GM23338 (cell line): ENCODE measurements around the gene CASQ2. TPM values are rescaled to one million over a fixed set of nuclear protein-coding genes. Genes with fewer than 3 reads are reported as not detected.

Experiments
- ATAC-seq: fragments of 200-7000 bp; cut with Tn5 transposase; 3 replicates; pipeline ENCODE4 v1.9.1; 2020
- DNase-seq: peaks from one replicate; pipeline ENCODE4 v3.0.0-alpha.2; 2015; ENCODE audit warnings: low spot score
- H2AFZ ChIP-seq: fragments of 200-600 bp; sonication (generic); 2 replicates; pipeline ENCODE4 v1.8.0; 2016; ENCODE audit warnings: antibody characterized with exemption, mild to moderate bottlenecking, moderate library complexity
- H3F3A ChIP-seq: fragments of 200-600 bp; sonication (generic); replicated peaks from 2 replicates; pipeline ENCODE4 v1.8.0; 2017; ENCODE audit warnings: antibody characterized with exemption, mixed run types, low read depth
- H3K27ac ChIP-seq: fragments of 200-600 bp; sonication (generic); 2 replicates; pipeline ENCODE4 v1.6.1; 2016; ENCODE audit warnings: low read depth
- H3K27me3 ChIP-seq: fragments of 200-600 bp; sonication (generic); 2 replicates; pipeline ENCODE4 v1.8.0; 2016; ENCODE audit warnings: mild to moderate bottlenecking, mixed run types, moderate library complexity; ENCODE audit not compliant: insufficient read depth
- H3K36me3 ChIP-seq: fragments of 200-600 bp; sonication (generic); 2 replicates; pipeline ENCODE4 v1.8.0; 2016; ENCODE audit warnings: mild to moderate bottlenecking; ENCODE audit not compliant: insufficient read depth
- H3K4me1 ChIP-seq: fragments of 200-600 bp; sonication (generic); 2 replicates; pipeline ENCODE4 v1.8.0; 2016; ENCODE audit warnings: mild to moderate bottlenecking, moderate library complexity; ENCODE audit not compliant: insufficient read depth
- H3K4me2 ChIP-seq: fragments of 200-600 bp; sonication (generic); 2 replicates; pipeline ENCODE4 v1.7.1; 2017; ENCODE audit warnings: mixed run types
- H3K4me3 ChIP-seq: fragments of 200-600 bp; sonication (generic); 2 replicates; pipeline ENCODE4 v1.6.1; 2016; ENCODE audit warnings: mixed run types
- H3K79me2 ChIP-seq: fragments of 200-600 bp; sonication (generic); replicated peaks from 2 replicates; pipeline ENCODE4 v1.8.0; 2017; ENCODE audit warnings: mild to moderate bottlenecking; ENCODE audit not compliant: insufficient read depth
- H3K9me2 ChIP-seq: fragments of 200-600 bp; sonication (generic); 2 replicates; pipeline ENCODE4 v1.8.0; 2017; ENCODE audit not compliant: insufficient read depth
- H4K20me1 ChIP-seq: fragments of 200-600 bp; sonication (generic); replicated peaks from 2 replicates; pipeline ENCODE4 v1.8.0; 2017; ENCODE audit warnings: mild to moderate bottlenecking; ENCODE audit not compliant: insufficient read depth
- H3K27ac Mint-ChIP-seq: 2 replicates; pipeline ENCODE4 v1.8.0; 2020; ENCODE audit warnings: inconsistent platforms, mild to moderate bottlenecking, moderate library complexity, mixed read lengths
- H3K27me3 Mint-ChIP-seq: 3 replicates; pipeline ENCODE4 v1.8.0; 2022; ENCODE audit warnings: low read depth, mild to moderate bottlenecking, moderate library complexity, mixed read lengths, inconsistent platforms; ENCODE audit not compliant: insufficient read depth, poor library complexity
- H3K36me3 Mint-ChIP-seq: 3 replicates; pipeline ENCODE4 v1.8.0; 2021; ENCODE audit warnings: low read depth, mild to moderate bottlenecking, inconsistent platforms, moderate library complexity, mixed read lengths
- H3K4me1 Mint-ChIP-seq: 3 replicates; pipeline ENCODE4 v1.8.0; 2020; ENCODE audit warnings: mild to moderate bottlenecking, inconsistent platforms, mixed read lengths
- H3K4me3 Mint-ChIP-seq: 3 replicates; pipeline ENCODE4 v1.8.0; 2021; ENCODE audit warnings: moderate library complexity, mild to moderate bottlenecking, inconsistent platforms, mixed read lengths
- H3K9me3 Mint-ChIP-seq: 3 replicates; pipeline ENCODE4 v1.8.0; 2020; ENCODE audit warnings: moderate library complexity, mild to moderate bottlenecking, inconsistent platforms, mixed read lengths
- CREB1 ChIP-seq: fragments of 250-450 bp; sonication (Bioruptor Pico); IDR thresholded peaks from 2 replicates; pipeline ENCODE4 v1.5.0; 2020; ENCODE audit warnings: low read depth, mild to moderate bottlenecking, moderate library complexity
- EZH2 ChIP-seq: fragments of 200-600 bp; sonication (generic); IDR thresholded peaks from one replicate; pipeline ENCODE4 v1.8.0; 2017; ENCODE audit warnings: antibody characterized with exemption, mild to moderate bottlenecking, low read depth; ENCODE audit not compliant: unreplicated experiment
- EZH2phosphoT487 ChIP-seq: fragments of 200-600 bp; sonication (generic); IDR thresholded peaks from one replicate; pipeline ENCODE4 v1.8.1; 2018; ENCODE audit warnings: antibody characterized with exemption; ENCODE audit not compliant: unreplicated experiment
- JUNB ChIP-seq: IDR thresholded peaks from one replicate; pipeline ENCODE4 v1.6.1; 2016; ENCODE audit warnings: antibody characterized with exemption; ENCODE audit not compliant: unreplicated experiment
- NANOG ChIP-seq: IDR thresholded peaks from 2 replicates; pipeline ENCODE4 v1.6.1; 2016; ENCODE audit warnings: antibody characterized with exemption, borderline replicate concordance
- POLR2AphosphoS5 ChIP-seq: IDR thresholded peaks from 2 replicates; pipeline ENCODE4 v1.6.1; 2016; ENCODE audit warnings: antibody characterized with exemption, low read depth
- STAT1 ChIP-seq: IDR thresholded peaks from one replicate; pipeline ENCODE4 v1.6.1; 2016; ENCODE audit warnings: antibody characterized with exemption; ENCODE audit not compliant: unreplicated experiment
- ZNF114 ChIP-seq: fragments of 250-450 bp; sonication (Bioruptor Pico); IDR thresholded peaks from 2 replicates; pipeline ENCODE4 v1.5.0; 2020; ENCODE audit warnings: mild to moderate bottlenecking, moderate library complexity
- ZNF331 ChIP-seq: fragments of 250-450 bp; sonication (Bioruptor Pico); IDR thresholded peaks from 2 replicates; pipeline ENCODE4 v1.5.0; 2020; ENCODE audit warnings: low read depth, mild to moderate bottlenecking, moderate library complexity
- polyA plus RNA-seq: library from polyadenylated mRNA; unstranded; fragments of >200 nt; fragmentation: Nextera tagmentation; extraction: Ambion mirVana; gene quantifications from 2 replicates; pipeline ENCODE4 v1.2.1, GENCODE V29; 2016
- total RNA-seq: library from RNA; depleted of rRNA; stranded (reverse); fragments of >200 nt; shearing (Covaris generic); gene quantifications from 2 replicates; pipeline ENCODE4 v1.2.3, GENCODE V29; 2014
- TF ChIP-seq, protein P1 (sequence below): IDR thresholded peaks from one replicate; pipeline ENCODE4 v1.6.1; 2018; ENCODE audit warnings: antibody characterized with exemption; ENCODE audit not compliant: unreplicated experiment
- TF ChIP-seq, protein P2 (sequence below): IDR thresholded peaks from 2 replicates; pipeline ENCODE4 v1.6.1; 2016; ENCODE audit warnings: antibody characterized with exemption
- TF ChIP-seq, protein P3 (sequence below), 2 experiments: fragments of 200-600 bp in 1 of 2; sonication (generic) in 1 of 2; conservative IDR thresholded peaks; 2 replicates each; pipeline versions ENCODE4 v1.5.1 to v1.6.1; 2016 to 2017; ENCODE audit warnings: antibody characterized with exemption in 2 of 2, low read depth in 2 of 2, mild to moderate bottlenecking in 2 of 2, moderate library complexity in 1 of 2
- TF ChIP-seq, protein P4 (sequence below): fragments of 250-450 bp; sonication (Bioruptor Pico); IDR thresholded peaks from 2 replicates; pipeline ENCODE4 v1.5.0; 2020; ENCODE audit warnings: mild to moderate bottlenecking, moderate library complexity

Gene CASQ2
- total and polyA plus RNA-seq, 2 experiments from 2014 or later: not detected

DNA sequence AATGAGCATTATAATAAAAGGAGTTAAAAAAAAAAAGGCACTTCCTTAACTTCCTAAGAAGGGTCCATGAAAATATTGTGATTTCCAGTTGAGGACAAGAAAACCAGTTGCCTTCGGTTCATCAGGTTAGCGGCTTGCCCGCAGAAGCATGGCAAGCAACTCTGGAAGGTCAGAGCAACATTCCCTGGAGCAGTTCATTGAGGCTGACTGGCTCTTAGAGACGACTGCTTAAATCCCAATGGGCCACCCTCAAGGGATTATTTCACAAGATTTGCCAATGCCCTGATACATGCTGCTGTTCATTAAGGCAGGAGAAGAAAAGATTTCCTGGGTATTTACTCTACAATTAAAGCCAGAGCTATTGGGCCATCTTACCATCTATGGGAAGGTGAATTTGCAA, 29.0 kb upstream of the CASQ2 start:
- peaks cover 32% of the 10 kb centered on the region for H3K4me1 Mint-ChIP-seq
- no peak overlapping the region for H3K4me3 Mint-ChIP-seq

More for the DNA sequence above, 29.0 kb upstream of the CASQ2 start:
- TF ChIP-seq ZNF114 (CRISPR knock-in tag) (no peak), CREB1 (CRISPR knock-in tag) (no peak), STAT1 (no peak), POLR2AphosphoS5 (no peak), JUNB (no peak), EZH2phosphoT487 (no peak), EZH2 (no peak), ZNF331 (CRISPR knock-in tag) (no peak), NANOG (no peak)
- TF ChIP-seq, protein P1, sequence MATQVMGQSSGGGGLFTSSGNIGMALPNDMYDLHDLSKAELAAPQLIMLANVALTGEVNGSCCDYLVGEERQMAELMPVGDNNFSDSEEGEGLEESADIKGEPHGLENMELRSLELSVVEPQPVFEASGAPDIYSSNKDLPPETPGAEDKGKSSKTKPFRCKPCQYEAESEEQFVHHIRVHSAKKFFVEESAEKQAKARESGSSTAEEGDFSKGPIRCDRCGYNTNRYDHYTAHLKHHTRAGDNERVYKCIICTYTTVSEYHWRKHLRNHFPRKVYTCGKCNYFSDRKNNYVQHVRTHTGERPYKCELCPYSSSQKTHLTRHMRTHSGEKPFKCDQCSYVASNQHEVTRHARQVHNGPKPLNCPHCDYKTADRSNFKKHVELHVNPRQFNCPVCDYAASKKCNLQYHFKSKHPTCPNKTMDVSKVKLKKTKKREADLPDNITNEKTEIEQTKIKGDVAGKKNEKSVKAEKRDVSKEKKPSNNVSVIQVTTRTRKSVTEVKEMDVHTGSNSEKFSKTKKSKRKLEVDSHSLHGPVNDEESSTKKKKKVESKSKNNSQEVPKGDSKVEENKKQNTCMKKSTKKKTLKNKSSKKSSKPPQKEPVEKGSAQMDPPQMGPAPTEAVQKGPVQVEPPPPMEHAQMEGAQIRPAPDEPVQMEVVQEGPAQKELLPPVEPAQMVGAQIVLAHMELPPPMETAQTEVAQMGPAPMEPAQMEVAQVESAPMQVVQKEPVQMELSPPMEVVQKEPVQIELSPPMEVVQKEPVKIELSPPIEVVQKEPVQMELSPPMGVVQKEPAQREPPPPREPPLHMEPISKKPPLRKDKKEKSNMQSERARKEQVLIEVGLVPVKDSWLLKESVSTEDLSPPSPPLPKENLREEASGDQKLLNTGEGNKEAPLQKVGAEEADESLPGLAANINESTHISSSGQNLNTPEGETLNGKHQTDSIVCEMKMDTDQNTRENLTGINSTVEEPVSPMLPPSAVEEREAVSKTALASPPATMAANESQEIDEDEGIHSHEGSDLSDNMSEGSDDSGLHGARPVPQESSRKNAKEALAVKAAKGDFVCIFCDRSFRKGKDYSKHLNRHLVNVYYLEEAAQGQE: no peak
- TF ChIP-seq, protein P2, sequence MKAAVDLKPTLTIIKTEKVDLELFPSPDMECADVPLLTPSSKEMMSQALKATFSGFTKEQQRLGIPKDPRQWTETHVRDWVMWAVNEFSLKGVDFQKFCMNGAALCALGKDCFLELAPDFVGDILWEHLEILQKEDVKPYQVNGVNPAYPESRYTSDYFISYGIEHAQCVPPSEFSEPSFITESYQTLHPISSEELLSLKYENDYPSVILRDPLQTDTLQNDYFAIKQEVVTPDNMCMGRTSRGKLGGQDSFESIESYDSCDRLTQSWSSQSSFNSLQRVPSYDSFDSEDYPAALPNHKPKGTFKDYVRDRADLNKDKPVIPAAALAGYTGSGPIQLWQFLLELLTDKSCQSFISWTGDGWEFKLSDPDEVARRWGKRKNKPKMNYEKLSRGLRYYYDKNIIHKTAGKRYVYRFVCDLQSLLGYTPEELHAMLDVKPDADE: no peak
- TF ChIP-seq, protein P3, sequence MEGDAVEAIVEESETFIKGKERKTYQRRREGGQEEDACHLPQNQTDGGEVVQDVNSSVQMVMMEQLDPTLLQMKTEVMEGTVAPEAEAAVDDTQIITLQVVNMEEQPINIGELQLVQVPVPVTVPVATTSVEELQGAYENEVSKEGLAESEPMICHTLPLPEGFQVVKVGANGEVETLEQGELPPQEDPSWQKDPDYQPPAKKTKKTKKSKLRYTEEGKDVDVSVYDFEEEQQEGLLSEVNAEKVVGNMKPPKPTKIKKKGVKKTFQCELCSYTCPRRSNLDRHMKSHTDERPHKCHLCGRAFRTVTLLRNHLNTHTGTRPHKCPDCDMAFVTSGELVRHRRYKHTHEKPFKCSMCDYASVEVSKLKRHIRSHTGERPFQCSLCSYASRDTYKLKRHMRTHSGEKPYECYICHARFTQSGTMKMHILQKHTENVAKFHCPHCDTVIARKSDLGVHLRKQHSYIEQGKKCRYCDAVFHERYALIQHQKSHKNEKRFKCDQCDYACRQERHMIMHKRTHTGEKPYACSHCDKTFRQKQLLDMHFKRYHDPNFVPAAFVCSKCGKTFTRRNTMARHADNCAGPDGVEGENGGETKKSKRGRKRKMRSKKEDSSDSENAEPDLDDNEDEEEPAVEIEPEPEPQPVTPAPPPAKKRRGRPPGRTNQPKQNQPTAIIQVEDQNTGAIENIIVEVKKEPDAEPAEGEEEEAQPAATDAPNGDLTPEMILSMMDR (conservative IDR thresholded peaks at IDR 0.05; ENCODE audit: low read depth in 2 of 2): no peak
- TF ChIP-seq, protein P4, sequence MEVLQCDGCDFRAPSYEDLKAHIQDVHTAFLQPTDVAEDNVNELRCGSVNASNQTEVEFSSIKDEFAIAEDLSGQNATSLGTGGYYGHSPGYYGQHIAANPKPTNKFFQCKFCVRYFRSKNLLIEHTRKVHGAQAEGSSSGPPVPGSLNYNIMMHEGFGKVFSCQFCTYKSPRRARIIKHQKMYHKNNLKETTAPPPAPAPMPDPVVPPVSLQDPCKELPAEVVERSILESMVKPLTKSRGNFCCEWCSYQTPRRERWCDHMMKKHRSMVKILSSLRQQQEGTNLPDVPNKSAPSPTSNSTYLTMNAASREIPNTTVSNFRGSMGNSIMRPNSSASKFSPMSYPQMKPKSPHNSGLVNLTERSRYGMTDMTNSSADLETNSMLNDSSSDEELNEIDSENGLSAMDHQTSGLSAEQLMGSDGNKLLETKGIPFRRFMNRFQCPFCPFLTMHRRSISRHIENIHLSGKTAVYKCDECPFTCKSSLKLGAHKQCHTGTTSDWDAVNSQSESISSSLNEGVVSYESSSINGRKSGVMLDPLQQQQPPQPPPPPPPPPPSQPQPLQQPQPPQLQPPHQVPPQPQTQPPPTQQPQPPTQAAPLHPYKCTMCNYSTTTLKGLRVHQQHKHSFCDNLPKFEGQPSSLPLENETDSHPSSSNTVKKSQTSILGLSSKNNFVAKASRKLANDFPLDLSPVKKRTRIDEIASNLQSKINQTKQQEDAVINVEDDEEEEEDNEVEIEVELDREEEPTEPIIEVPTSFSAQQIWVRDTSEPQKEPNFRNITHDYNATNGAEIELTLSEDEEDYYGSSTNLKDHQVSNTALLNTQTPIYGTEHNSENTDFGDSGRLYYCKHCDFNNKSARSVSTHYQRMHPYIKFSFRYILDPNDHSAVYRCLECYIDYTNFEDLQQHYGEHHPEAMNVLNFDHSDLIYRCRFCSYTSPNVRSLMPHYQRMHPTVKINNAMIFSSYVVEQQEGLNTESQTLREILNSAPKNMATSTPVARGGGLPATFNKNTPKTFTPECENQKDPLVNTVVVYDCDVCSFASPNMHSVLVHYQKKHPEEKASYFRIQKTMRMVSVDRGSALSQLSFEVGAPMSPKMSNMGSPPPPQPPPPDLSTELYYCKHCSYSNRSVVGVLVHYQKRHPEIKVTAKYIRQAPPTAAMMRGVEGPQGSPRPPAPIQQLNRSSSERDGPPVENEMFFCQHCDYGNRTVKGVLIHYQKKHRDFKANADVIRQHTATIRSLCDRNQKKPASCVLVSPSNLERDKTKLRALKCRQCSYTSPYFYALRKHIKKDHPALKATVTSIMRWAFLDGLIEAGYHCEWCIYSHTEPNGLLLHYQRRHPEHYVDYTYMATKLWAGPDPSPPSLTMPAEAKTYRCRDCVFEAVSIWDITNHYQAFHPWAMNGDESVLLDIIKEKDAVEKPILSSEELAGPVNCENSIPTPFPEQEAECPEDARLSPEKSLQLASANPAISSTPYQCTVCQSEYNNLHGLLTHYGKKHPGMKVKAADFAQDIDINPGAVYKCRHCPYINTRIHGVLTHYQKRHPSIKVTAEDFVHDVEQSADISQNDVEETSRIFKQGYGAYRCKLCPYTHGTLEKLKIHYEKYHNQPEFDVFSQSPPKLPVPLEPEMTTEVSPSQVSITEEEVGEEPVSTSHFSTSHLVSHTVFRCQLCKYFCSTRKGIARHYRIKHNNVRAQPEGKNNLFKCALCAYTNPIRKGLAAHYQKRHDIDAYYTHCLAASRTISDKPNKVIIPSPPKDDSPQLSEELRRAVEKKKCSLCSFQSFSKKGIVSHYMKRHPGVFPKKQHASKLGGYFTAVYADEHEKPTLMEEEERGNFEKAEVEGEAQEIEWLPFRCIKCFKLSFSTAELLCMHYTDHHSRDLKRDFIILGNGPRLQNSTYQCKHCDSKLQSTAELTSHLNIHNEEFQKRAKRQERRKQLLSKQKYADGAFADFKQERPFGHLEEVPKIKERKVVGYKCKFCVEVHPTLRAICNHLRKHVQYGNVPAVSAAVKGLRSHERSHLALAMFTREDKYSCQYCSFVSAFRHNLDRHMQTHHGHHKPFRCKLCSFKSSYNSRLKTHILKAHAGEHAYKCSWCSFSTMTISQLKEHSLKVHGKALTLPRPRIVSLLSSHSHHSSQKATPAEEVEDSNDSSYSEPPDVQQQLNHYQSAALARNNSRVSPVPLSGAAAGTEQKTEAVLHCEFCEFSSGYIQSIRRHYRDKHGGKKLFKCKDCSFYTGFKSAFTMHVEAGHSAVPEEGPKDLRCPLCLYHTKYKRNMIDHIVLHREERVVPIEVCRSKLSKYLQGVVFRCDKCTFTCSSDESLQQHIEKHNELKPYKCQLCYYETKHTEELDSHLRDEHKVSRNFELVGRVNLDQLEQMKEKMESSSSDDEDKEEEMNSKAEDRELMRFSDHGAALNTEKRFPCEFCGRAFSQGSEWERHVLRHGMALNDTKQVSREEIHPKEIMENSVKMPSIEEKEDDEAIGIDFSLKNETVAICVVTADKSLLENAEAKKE: no peak
- Histone ChIP-seq H3K27ac (no peak overlapping the region), H3K9me2 (peaks cover 9% of the 10 kb centered on the region; the same call in 1 of the 2 replicates), H3K27me3 (no peaks in the 10 kb centered on the region), H3K4me1 (peaks cover 32% of the 10 kb centered on the region), H2AFZ (peak overlapping the region; percentile 43), H3K4me3 (no peak overlapping the region), H3K4me2 (no peak overlapping the region), H3F3A (no peaks in the 10 kb centered on the region), H4K20me1 (no peaks in the 10 kb centered on the region), H3K79me2 (no peaks in the 10 kb centered on the region), H3K36me3 (no peaks in the 10 kb centered on the region)
- no peak for ATAC-seq
- H3K36me3 Mint-ChIP-seq: no peaks in the 10 kb centered on the region
- H3K27ac Mint-ChIP-seq: peak overlapping the region; percentile 25; the same call in 1 of the 2 replicates
- no peak for DNase-seq
- no peaks in the 10 kb centered on the region for H3K9me3 Mint-ChIP-seq
- H3K27me3 Mint-ChIP-seq: peaks cover 6% of the 10 kb centered on the region
